Neural progenitor cell (in vitro differentiated cells): Measurements from ENCODE around the gene SYVN1.

Experiments used
- EZH2 ChIP-seq: fragments of 200-600 bp; sonication (generic); IDR thresholded peaks from 2 replicates; pipeline ENCODE4 v1.6.1; 2017; ENCODE audit warnings: antibody characterized with exemption, mild to moderate bottlenecking, moderate library complexity
- TF ChIP-seq, protein P1 (sequence below): fragments of 200-600 bp; sonication (generic); IDR thresholded peaks from 2 replicates; pipeline ENCODE4 v1.5.1; 2017; ENCODE audit warnings: antibody characterized with exemption, mild to moderate bottlenecking

DNA sequence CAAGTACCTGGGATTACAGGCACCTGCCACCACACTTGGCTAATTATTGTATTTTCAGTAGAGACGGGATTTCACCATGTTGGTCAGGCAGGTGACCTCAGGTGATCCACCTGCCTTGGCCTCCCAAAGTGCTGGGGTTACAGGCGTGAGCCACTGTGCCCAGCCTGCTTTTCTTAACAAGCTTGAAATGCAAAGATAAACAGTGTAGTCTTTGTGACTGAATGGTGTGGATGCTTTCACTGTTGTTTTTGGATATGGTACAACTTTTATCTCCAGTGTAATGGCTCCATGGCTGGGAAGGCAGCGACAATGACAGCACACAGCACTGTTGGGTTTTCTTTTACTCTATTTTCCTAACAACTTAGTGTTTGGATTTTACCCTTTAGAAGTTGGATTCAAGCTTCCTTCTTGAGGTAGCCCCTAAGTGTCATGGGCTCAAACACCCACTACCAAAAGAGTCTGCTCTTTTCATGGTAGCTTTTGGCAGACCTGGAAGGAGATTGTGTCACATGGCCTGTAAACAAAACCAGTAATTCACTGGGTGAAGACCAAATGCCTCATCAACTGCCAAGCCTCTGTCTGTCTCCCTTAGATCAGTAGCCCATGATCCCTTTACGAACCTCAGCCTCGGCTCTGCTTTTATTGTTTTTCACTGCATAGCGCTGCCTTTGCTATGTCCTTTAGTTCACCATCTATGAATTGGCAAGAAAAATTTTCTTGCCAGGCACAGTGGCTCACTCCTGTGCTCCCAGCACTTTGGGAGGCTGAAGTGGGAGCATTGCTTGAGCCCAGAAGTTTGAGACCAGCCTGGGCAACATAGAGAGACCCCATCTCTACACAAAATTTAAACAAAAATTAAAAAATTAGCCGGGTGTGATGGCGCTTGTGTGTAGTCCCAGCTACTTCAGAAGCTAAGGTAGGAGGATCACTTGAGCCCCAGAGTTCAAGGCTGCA is 31.9 kb downstream of the SYVN1 start:
- TF ChIP-seq, protein P1, sequence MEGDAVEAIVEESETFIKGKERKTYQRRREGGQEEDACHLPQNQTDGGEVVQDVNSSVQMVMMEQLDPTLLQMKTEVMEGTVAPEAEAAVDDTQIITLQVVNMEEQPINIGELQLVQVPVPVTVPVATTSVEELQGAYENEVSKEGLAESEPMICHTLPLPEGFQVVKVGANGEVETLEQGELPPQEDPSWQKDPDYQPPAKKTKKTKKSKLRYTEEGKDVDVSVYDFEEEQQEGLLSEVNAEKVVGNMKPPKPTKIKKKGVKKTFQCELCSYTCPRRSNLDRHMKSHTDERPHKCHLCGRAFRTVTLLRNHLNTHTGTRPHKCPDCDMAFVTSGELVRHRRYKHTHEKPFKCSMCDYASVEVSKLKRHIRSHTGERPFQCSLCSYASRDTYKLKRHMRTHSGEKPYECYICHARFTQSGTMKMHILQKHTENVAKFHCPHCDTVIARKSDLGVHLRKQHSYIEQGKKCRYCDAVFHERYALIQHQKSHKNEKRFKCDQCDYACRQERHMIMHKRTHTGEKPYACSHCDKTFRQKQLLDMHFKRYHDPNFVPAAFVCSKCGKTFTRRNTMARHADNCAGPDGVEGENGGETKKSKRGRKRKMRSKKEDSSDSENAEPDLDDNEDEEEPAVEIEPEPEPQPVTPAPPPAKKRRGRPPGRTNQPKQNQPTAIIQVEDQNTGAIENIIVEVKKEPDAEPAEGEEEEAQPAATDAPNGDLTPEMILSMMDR = no peak
- no peak for TF ChIP-seq EZH2
